IPS-NIHi7 (cell line): ENCODE results near the gene EIF4A3.
A peak's percentile ranks its signal among the peaks of the same experiment; 100 is the strongest.

Source experiments
- DNase-seq: peaks from one replicate; pipeline ENCODE4 v3.0.0; 2012; ENCODE audit warnings: mixed read lengths; ENCODE audit errors: extremely low spot score

Gene EIF4A3

GRCh38 chr17:80112471-80113032 is 34.4 kb downstream of the EIF4A3 start:
- DNase-seq = no peak

- peak; percentile 39 for DNase-seq
Observed at GRCh38 chr17:80111702-80112470, 35.0 kb downstream of the EIF4A3 start.

DNA sequence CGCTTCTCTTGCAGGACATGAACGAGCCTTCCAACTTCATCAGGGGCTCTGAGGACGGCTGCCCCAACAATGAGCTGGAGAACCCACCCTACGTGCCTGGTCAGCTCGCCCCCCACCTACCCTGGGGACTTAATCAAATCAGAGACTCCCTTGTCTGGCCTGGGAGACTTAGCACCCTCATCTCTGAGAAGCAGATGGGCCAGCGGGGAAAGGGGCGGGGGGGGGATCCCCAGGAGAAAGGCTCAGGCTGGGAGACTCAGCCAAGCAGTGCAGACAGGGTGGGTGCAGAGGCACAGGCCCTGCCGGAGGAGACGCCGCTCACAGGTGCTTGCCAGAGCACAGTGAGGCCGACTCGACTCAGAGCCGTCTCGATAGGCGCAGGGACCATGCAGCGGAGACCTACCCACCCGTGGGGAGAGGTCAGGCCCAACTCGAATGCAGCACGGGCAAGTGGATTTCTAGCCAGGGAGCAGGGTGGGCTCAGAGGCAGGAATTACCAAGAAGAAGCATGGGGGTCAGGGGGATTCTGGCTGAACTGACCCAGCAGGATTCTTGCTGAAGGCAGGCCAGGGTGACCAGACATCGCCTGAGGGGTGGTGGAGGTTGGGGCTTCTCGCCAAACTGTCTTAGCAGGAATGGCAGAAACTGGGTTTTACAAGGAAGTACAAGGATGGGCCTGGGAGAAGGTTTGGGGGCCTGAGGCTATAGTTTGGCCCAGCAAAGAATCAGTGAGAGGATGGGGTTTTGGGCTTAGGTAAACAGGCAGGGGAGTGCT is 35.8 kb downstream of the EIF4A3 start:
- no peak for DNase-seq

DNA sequence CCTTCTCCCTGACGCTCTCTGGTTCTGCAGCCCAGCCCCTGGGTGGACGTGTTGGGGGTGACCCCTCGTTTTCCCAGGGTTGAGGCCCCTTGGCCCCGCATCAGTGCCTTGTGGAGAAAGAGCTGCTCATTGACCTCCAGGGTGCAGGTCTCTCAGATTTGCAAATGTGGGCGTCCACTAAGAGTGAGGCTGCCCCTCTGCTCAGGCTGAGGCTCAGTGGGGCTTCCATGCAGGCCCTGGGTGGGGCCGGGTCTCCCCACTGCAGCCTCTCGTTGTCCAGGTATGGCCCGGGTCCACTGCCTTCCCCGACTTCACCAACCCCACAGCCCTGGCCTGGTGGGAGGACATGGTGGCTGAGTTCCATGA is 36.5 kb downstream of the EIF4A3 start:
- no peak for DNase-seq

GRCh38 chr17:80109713-80110446 is 37.0 kb downstream of the EIF4A3 start:
- DNase-seq = no peak

DNA sequence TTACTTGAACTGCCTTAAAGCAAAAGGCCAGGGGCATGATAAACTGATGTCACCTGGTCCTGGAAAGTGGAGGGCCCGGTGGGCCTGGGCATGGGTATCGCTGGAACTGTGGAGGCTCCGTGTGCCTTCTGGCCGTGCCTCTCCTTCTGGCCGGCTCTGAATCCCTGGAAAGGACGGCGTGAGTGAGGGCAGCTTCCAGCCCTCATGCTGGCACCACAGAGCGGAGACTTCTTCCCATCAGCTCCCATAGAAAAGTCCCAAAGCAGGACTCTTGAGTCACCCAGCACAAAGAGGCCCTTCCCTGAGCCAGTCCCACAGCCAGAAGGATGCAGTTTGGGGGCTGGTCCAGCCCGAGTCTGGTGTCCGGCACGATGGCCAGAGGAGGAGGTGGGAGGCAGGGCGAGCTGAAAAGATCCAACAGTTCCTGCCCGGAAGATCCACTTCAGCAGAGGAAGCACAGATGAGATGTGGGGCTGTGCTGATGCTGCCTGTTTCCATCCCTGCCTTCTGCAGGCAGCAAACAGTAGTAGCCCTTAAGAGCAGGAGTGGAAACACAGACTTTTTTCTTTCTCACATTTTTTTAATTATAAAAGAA is 37.8 kb downstream of the EIF4A3 start:
- DNase-seq = no peak

DNA sequence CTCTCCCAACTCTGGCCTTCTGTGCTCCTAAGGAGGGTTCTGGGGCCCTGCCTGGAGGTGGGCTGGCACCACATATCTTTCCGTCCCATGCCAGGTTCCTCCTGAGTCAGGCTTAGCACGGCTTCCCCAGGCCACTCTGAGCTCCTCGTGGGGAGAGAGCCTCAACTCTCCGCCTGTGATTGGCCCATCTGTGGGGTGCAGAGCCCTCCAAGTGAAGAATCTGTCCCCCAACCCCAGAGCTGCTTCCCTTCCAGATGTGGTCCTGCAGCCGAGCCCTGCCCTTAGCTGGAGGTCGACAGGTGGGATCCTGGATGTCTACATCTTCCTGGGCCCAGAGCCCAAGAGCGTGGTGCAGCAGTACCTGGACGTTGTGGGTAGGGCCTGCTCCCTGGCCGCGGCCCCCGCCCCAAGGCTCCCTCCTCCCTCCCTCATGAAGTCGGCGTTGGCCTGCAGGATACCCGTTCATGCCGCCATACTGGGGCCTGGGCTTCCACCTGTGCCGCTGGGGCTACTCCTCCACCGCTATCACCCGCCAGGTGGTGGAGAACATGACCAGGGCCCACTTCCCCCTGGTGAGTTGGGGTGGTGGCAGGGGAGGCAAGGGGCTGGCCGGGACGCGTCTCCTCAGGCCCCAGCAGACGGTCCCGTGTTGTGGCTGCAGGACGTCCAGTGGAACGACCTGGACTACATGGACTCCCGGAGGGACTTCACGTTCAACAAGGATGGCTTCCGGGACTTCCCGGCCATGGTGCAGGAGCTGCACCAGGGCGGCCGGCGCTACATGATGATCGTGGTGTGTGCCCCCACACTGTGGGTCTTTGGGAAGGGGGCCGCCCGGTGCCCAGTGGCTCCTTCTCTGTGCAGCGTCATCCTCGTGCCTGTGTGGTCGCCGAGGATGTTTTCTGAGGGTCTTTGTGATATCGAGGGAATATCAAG is 38.6 kb downstream of the EIF4A3 start:
- DNase-seq = no peak

GRCh38 chr17:80107231-80108021 is 39.5 kb downstream of the EIF4A3 start:
- no peak for DNase-seq

DNA sequence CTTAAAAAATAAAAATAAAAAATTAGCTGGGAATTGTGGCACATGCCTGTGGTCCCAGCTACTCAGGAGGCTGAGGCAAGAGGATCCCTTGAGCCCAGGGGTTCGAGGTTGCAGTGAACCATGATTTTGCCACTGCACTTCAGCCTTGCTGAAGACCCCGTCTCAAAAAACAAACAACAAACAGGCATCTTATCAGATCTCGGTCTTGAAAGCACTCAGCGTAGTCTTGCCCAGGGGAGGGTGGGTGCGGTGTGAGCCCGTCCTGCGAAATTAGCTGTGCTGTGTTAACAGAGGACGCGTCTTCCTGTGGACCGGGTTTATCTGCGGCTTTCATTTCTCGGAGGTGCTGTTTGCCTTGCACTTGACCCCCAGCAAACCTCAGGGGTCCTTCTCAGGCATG is 40.2 kb downstream of the EIF4A3 start:
- DNase-seq = no peak

DNA sequence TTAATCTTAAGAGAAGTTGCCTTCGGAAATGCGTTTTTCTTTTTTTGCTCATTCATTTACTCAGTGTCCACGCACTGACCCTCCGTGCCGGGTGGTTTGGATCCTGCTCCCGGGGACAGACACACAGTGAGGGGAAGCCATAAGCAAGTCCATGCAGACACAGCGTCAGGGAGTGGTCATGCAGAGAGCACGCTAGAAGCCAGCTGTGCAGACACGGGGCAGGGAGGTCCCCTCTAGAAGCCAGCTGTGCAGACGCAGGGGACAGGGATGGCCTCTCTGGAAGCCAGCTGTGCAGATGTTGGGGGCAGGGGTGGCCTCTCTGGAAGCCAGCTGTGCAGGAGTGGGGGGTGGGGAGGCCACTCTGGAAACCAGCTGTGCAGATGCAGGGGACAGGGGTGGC is 40.8 kb downstream of the EIF4A3 start:
- no peak for DNase-seq

DNA sequence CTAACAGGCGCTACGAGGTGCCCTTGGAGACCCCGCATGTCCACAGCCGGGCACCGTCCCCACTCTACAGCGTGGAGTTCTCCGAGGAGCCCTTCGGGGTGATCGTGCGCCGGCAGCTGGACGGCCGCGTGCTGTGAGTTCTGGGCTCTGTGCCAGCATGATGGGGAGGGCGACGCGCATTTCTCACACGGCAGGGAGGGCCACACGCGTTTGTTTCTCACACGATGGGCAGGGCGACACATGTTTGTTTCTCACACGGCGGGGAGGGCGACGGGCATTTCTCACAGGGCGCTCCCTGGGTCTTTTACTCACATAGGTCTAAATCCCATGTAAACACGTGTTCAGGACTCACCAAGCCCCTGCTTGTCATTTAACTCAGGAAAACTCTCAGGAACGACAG is 41.2 kb downstream of the EIF4A3 start:
- DNase-seq = no peak

DNA sequence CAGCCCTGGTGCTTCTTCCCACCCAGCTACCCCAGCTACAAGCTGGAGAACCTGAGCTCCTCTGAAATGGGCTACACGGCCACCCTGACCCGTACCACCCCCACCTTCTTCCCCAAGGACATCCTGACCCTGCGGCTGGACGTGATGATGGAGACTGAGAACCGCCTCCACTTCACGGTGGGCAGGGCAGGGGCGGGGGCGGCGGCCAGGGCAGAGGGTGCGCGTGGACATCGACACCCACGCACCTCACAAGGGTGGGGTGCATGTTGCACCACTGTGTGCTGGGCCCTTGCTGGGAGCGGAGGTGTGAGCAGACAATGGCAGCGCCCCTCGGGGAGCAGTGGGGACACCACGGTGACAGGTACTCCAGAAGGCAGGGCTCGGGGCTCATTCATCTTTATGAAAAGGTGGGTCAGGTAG is 42.0 kb downstream of the EIF4A3 start:
- DNase-seq = no peak

DNA sequence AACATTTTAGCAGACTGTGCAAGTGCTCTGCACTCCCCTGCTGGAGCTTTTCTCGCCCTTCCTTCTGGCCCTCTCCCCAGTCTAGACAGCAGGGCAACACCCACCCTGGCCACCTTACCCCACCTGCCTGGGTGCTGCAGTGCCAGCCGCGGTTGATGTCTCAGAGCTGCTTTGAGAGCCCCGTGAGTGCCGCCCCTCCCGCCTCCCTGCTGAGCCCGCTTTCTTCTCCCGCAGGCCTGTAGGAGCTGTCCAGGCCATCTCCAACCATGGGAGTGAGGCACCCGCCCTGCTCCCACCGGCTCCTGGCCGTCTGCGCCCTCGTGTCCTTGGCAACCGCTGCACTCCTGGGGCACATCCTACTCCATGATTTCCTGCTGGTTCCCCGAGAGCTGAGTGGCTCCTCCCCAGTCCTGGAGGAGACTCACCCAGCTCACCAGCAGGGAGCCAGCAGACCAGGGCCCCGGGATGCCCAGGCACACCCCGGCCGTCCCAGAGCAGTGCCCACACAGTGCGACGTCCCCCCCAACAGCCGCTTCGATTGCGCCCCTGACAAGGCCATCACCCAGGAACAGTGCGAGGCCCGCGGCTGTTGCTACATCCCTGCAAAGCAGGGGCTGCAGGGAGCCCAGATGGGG is 42.5 kb downstream of the EIF4A3 start:
- no peak for DNase-seq

DNA sequence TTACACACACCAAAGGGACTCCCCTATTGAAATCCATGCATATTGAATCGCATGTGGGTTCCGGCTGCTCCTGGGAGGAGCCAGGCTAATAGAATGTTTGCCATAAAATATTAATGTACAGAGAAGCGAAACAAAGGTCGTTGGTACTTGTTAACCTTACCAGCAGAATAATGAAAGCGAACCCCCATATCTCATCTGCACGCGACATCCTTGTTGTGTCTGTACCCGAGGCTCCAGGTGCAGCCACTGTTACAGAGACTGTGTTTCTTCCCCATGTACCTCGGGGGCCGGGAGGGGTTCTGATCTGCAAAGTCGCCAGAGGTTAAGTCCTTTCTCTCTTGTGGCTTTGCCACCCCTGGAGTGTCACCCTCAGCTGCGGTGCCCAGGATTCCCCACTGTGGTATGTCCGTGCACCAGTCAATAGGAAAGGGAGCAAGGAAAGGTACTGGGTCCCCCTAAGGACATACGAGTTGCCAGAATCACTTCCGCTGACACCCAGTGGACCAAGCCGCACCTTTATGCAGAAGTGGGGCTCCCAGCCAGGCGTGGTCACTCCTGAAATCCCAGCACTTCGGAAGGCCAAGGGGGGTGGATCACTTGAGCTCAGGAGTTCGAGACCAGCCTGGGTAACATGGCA is 43.4 kb downstream of the EIF4A3 start:
- DNase-seq = no peak

DNA sequence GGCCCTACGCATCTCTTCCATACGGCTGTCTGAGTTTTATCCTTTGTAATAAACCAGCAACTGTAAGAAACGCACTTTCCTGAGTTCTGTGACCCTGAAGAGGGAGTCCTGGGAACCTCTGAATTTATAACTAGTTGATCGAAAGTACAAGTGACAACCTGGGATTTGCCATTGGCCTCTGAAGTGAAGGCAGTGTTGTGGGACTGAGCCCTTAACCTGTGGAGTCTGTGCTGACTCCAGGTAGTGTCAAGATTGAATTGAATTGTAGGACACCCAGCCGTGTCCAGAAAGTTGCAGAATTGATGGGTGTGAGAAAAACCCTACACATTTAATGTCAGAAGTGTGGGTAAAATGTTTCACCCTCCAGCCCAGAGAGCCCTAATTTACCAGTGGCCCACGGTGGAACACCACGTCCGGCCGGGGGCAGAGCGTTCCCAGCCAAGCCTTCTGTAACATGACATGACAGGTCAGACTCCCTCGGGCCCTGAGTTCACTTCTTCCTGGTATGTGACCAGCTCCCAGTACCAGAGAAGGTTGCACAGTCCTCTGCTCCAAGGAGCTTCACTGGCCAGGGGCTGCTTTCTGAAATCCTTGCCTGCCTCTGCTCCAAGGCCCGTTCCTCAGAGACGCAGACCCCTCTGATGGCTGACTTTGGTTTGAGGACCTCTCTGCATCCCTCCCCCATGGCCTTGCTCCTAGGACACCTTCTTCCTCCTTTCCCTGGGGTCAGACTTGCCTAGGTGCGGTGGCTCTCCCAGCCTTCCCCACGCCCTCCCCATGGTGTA is 44.1 kb downstream of the EIF4A3 start:
- DNase-seq = no peak

DNA sequence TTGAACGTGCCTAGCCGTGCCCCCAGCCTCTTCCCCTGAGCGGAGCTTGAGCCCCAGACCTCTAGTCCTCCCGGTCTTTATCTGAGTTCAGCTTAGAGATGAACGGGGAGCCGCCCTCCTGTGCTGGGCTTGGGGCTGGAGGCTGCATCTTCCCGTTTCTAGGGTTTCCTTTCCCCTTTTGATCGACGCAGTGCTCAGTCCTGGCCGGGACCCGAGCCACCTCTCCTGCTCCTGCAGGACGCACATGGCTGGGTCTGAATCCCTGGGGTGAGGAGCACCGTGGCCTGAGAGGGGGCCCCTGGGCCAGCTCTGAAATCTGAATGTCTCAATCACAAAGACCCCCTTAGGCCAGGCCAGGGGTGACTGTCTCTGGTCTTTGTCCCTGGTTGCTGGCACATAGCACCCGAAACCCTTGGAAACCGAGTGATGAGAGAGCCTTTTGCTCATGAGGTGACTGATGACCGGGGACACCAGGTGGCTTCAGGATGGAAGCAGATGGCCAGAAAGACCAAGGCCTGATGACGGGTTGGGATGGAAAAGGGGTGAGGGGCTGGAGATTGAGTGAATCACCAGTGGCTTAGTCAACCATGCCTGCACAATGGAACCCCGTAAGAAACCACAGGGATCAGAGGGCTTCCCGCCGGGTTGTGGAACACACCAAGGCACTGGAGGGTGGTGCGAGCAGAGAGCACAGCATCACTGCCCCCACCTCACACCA is 44.8 kb downstream of the EIF4A3 start:
- peak; percentile 46 for DNase-seq
